HepG2 (cell line): ENCODE results near the gene MON1A. TPM values are rescaled to one million over a fixed set of nuclear protein-coding genes. Genes with fewer than 3 reads are reported as not detected.

Source experiments
- ATAC-seq: fragments of 200-7000 bp; cut with Tn5 transposase; 3 replicates; pipeline ENCODE4 v1.9.1; 2020; ENCODE audit warnings: mild to moderate bottlenecking, moderate library complexity
- BruUV-seq: library from RNA; stranded (reverse); fragments of 400-500 nt; replicated peaks from 2 replicates; lab custom pipeline; 2021; lab: Mats Ljungman, UMichigan
- CTCF ChIA-PET: fragments of 300-600 bp; formaldehyde crosslinking; extraction: SDS; loops from one replicate; lab custom pipeline; 2021; ENCODE audit warnings: low total read pairs, inconsistent platforms, low intra/inter-chr PET ratio; lab: Yijun Ruan, JAX
- POLR2A ChIA-PET: fragments of 350-600 bp; sonication (Branson Sonifier 250); formaldehyde crosslinking; loops from one replicate; lab custom pipeline; 2020; ENCODE audit warnings: antibody characterized with exemption, inconsistent platforms; lab: Yijun Ruan, JAX
- DNase-seq: peaks from one replicate; pipeline ENCODE4 v3.0.0-alpha.2; 2015; ENCODE audit warnings: low spot score
- FAIRE-seq: peaks from 3 replicates; lab custom pipeline; 2011; peaks lifted over from hg19 to GRCh38; lab: Jason Lieb, UNC
- H2AFZ ChIP-seq: one replicate; pipeline ENCODE4 v1.6.1; 2011; ENCODE audit warnings: low read length, inconsistent platforms
- H3K27ac ChIP-seq: fragments of 300-600 bp; 3 replicates; pipeline ENCODE4 v1.8.0; 2011; ENCODE audit warnings: mixed run types, mild to moderate bottlenecking, mixed read lengths, low read length, inconsistent platforms; ENCODE audit not compliant: insufficient read depth; ENCODE audit errors: extremely low read length
- H3K27me3 ChIP-seq, 2 experiments: fragments of 200-600 bp in 1 of 2; 2 replicates in 1 of 2; 3 replicates in 1 of 2; pipeline versions ENCODE4 v1.6.0 to v1.8.0; 2011; ENCODE audit warnings: low read length in 2 of 2, mild to moderate bottlenecking in 2 of 2, moderate library complexity in 2 of 2, inconsistent platforms in 1 of 2; ENCODE audit not compliant: insufficient read depth in 2 of 2, control insufficient read depth in 1 of 2
- H3K36me3 ChIP-seq, 2 experiments: fragments of 200-600 bp in 1 of 2; replicated peaks in 1 of 2; 2 replicates in 1 of 2; 3 replicates in 1 of 2; pipeline versions ENCODE4 v1.5.1 to v1.8.0; 2011; ENCODE audit warnings: low read length in 2 of 2, inconsistent platforms in 1 of 2; ENCODE audit not compliant: insufficient read depth in 2 of 2, control insufficient read depth in 1 of 2
- H3K4me1 ChIP-seq: 2 replicates; pipeline ENCODE4 v1.5.1; 2012; ENCODE audit warnings: low read length, inconsistent platforms; ENCODE audit not compliant: insufficient read depth
- H3K4me2 ChIP-seq: 2 replicates; pipeline ENCODE4 v1.6.0; 2011; ENCODE audit warnings: low read depth, low read length, inconsistent platforms
- H3K4me3 ChIP-seq, 3 experiments: fragments of 200-600 bp in 1 of 3; sonication (generic), shearing (Covaris generic) in 1 of 3; replicated peaks in 1 of 3; 2 replicates each; pipeline ENCODE4 v1.5.1; 2011 to 2016; ENCODE audit warnings: low read length in 3 of 3, inconsistent platforms in 2 of 3, low read depth in 2 of 3, mild to moderate bottlenecking in 2 of 3, control low read depth in 1 of 3, mixed read lengths in 1 of 3; ENCODE audit not compliant: insufficient read depth in 1 of 3
- H3K79me2 ChIP-seq: one replicate; pipeline ENCODE4 v1.6.1; 2011; ENCODE audit warnings: low read length, inconsistent platforms; ENCODE audit not compliant: insufficient read depth
- H3K9ac ChIP-seq: 2 replicates; pipeline ENCODE4 v1.6.0; 2011; ENCODE audit warnings: mild to moderate bottlenecking, low read depth, low read length, inconsistent platforms; ENCODE audit not compliant: insufficient read depth
- H3K9me3 ChIP-seq: 2 replicates; pipeline ENCODE4 v1.5.1; 2012; ENCODE audit warnings: mild to moderate bottlenecking, low read length
- H4K20me1 ChIP-seq: 2 replicates; pipeline ENCODE4 v1.6.0; 2011; ENCODE audit warnings: inconsistent platforms, mild to moderate bottlenecking, low read length, moderate library complexity; ENCODE audit not compliant: insufficient read depth
- BHLHE40 ChIP-seq: IDR thresholded peaks from 2 replicates; pipeline ENCODE4 v1.6.1; 2011; ENCODE audit warnings: low read length, improper control_type of control experiment
- NFATC3 ChIP-seq: sonication (generic); formaldehyde crosslinking; IDR thresholded peaks from 2 replicates; pipeline ENCODE4 v1.5.1; 2020; ENCODE audit warnings: mild to moderate bottlenecking, missing genetic modification reagents
- PITX1 ChIP-seq: sonication (generic); formaldehyde crosslinking; IDR thresholded peaks from 2 replicates; pipeline ENCODE4 v1.5.1; 2020; ENCODE audit warnings: mild to moderate bottlenecking, missing genetic modification reagents
- SMC3 ChIP-seq: IDR thresholded peaks from 2 replicates; pipeline ENCODE4 v1.6.1; 2011; ENCODE audit warnings: low read length, improper control_type of control experiment
- SP4 ChIP-seq: sonication (generic); formaldehyde crosslinking; IDR thresholded peaks from 2 replicates; pipeline ENCODE4 v1.8.1; 2023; ENCODE audit warnings: mild to moderate bottlenecking, missing genetic modification reagents
- STAG1 ChIP-seq: sonication (generic); formaldehyde crosslinking; IDR thresholded peaks from 2 replicates; pipeline ENCODE4 v1.4.0; 2020; ENCODE audit warnings: missing genetic modification reagents
- ZNF709 ChIP-seq: sonication (generic); formaldehyde crosslinking; IDR thresholded peaks from 2 replicates; pipeline ENCODE4 v1.5.0; 2020; ENCODE audit warnings: mild to moderate bottlenecking, missing genetic modification reagents
- WGBS: methylation state at CpG from one replicate; pipeline ENCODE4 v1.1.6; 2017; ENCODE audit warnings: low lambda C conversion rate; 5-methylcytosine and 5-hydroxymethylcytosine counted together
- in situ Hi-C: cut with HindIII; loops from 2 replicates; pipeline ENCODE4 v1.10.0; 2017; ENCODE audit warnings: low pct_unique_long_range_greater_than_20kb; ENCODE audit not compliant: extremely low pct_ligation_motif_present
- intact Hi-C: fragments of 100-400 bp; cut with micrococcal nuclease; formaldehyde crosslinking; loops from one replicate; pipeline ENCODE4 v1.10.0; 2022; ENCODE audit not compliant: unreplicated experiment
- polyA plus RNA-seq, 8 experiments: library from polyadenylated mRNA; depleted of rRNA in 3 of 8; stranded (reverse) in 7 of 8; unstranded in 1 of 8; fragments of >200 nt; fragmentation: Illumina TruSeq in 4 of 8; extraction: Trizol in 4 of 8; gene quantifications; 2 replicates each; pipeline versions ENCODE4 v1.2.1 to v1.2.3, GENCODE V29; 2011 to 2016; ENCODE audit warnings: low read depth in 4 of 8, missing spikeins in 1 of 8, mixed read lengths in 1 of 8; ENCODE audit not compliant: insufficient read depth in 1 of 8
- total RNA-seq, 5 experiments: library from RNA; depleted of rRNA; stranded (reverse); fragments of >200 nt; fragmentation: Illumina TruSeq; extraction: Trizol; gene quantifications; 2 replicates each; pipeline ENCODE4 v1.2.3, GENCODE V29; 2016; ENCODE audit warnings: low read depth in 1 of 5
- TF ChIP-seq, protein P1 (sequence below): sonication (generic); formaldehyde crosslinking; IDR thresholded peaks from 2 replicates; pipeline ENCODE4 v1.5.0; 2020; ENCODE audit warnings: mild to moderate bottlenecking, missing genetic modification reagents, moderate library complexity
- TF ChIP-seq, protein P2 (sequence below): sonication (generic); formaldehyde crosslinking; IDR thresholded peaks from 2 replicates; pipeline ENCODE4 v1.8.0; 2022; ENCODE audit warnings: mild to moderate bottlenecking, missing genetic modification reagents; ENCODE audit not compliant: insufficient replicate concordance

MON1A gene
- total and polyA plus RNA-seq, 2 of the 13 experiments (the other 11 are each of a cell fraction or from before 2014, with no cell fraction given): 4.6 to 9.0 TPM

GRCh38 chr3:49899815-49900214, 29.8 kb downstream of the MON1A start:
- FAIRE-seq: peak; percentile 8
- intact Hi-C loops (loop anchor here (2.0 kb wide), 1 partner anchor 27 kb away; no protein-coding TSS in a partner anchor), in situ Hi-C loops (loop anchor here (10.0 kb wide), 1 partner anchor 95 kb away; the partner anchor contains the start of gene INKA1)
- DNase-seq: no peak
- ChIA-PET POLR2A (no interaction called here), CTCF (interaction anchor here (0.7 kb wide), 1 partner anchor 98 kb away, joined by 3 read pairs; no protein-coding TSS in a partner anchor)
- no peaks in the 10 kb centered on the region for H4K20me1 ChIP-seq
- no peaks in the 10 kb centered on the region for H3K9me3 ChIP-seq
- no peak overlapping the region for H3K9ac ChIP-seq
- peaks cover 36% of the 10 kb centered on the region for H3K4me1 ChIP-seq
- no peaks in the 10 kb centered on the region for H3K79me2 ChIP-seq
- BruUV-seq: no TSS peak
- TF ChIP-seq SP4 (CRISPR knock-in tag): no peak
- TF ChIP-seq PITX1: 0 out of 2 replicates have a peak, but pooled peaks have one; percentile 15
- TF ChIP-seq ZNF709: no peak
- TF ChIP-seq, protein P1, sequence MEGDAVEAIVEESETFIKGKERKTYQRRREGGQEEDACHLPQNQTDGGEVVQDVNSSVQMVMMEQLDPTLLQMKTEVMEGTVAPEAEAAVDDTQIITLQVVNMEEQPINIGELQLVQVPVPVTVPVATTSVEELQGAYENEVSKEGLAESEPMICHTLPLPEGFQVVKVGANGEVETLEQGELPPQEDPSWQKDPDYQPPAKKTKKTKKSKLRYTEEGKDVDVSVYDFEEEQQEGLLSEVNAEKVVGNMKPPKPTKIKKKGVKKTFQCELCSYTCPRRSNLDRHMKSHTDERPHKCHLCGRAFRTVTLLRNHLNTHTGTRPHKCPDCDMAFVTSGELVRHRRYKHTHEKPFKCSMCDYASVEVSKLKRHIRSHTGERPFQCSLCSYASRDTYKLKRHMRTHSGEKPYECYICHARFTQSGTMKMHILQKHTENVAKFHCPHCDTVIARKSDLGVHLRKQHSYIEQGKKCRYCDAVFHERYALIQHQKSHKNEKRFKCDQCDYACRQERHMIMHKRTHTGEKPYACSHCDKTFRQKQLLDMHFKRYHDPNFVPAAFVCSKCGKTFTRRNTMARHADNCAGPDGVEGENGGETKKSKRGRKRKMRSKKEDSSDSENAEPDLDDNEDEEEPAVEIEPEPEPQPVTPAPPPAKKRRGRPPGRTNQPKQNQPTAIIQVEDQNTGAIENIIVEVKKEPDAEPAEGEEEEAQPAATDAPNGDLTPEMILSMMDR: peak; percentile 74
- TF ChIP-seq STAG1 (CRISPR knock-in tag): peak; percentile 63
- peak; percentile 41; the same call in 1 of the 2 replicates for TF ChIP-seq SMC3
- H3K27me3 ChIP-seq: peaks cover 1 to 3% of the 10 kb centered on the region in 2 experiments; a peak in 1 of 5 replicates
- peak overlapping the region; percentile 32 for H2AFZ ChIP-seq
- no peaks in the 10 kb centered on the region for H3K36me3 ChIP-seq
- 0 out of 2 replicates have a peak overlapping the region, but pooled peaks have one; percentile 39 for H3K4me2 ChIP-seq
- 0% methylated on average over 1 of the region's 5 CpGs for WGBS
- no peak overlapping the region for H3K27ac ChIP-seq
- H3K4me3 ChIP-seq: no peak overlapping the region
- peak; percentile 3; the same call in 1 of the 3 replicates for ATAC-seq

GRCh38 chr3:49898991-49899390, 30.6 kb downstream of the MON1A start:
- H3K4me1 ChIP-seq: peaks cover 31% of the 10 kb centered on the region

More at GRCh38 chr3:49898991-49899390, 30.6 kb downstream of the MON1A start:
- in situ Hi-C loops: no loop called here
- no TSS peak for BruUV-seq
- FAIRE-seq (no peak), DNase-seq (no peak), ATAC-seq (peak; percentile 45)
- H3K36me3 ChIP-seq: no peaks in the 10 kb centered on the region
- no peaks in the 10 kb centered on the region for H3K79me2 ChIP-seq
- H3K4me2 ChIP-seq: no peak overlapping the region
- CTCF ChIA-PET: no interaction called here
- intact Hi-C loops: no loop called here
- WGBS: 0% methylated on average over 1 of the region's 6 CpGs
- TF ChIP-seq, protein P2, sequence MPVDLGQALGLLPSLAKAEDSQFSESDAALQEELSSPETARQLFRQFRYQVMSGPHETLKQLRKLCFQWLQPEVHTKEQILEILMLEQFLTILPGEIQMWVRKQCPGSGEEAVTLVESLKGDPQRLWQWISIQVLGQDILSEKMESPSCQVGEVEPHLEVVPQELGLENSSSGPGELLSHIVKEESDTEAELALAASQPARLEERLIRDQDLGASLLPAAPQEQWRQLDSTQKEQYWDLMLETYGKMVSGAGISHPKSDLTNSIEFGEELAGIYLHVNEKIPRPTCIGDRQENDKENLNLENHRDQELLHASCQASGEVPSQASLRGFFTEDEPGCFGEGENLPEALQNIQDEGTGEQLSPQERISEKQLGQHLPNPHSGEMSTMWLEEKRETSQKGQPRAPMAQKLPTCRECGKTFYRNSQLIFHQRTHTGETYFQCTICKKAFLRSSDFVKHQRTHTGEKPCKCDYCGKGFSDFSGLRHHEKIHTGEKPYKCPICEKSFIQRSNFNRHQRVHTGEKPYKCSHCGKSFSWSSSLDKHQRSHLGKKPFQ (CRISPR knock-in tag): no peak
- no peak for TF ChIP-seq NFATC3 (CRISPR knock-in tag)
- TF ChIP-seq, protein P1: peak; percentile 41
- TF ChIP-seq BHLHE40: 0 out of 2 replicates have a peak, but pooled peaks have one; percentile 32
- POLR2A ChIA-PET: interaction anchor here (0.6 kb wide), 1 partner anchor 1002 kb away, joined by 5 read pairs; no protein-coding TSS in a partner anchor
- no peak overlapping the region for H3K9ac ChIP-seq
- H3K27me3 ChIP-seq: peaks cover 1 to 3% of the 10 kb centered on the region in 2 experiments; a peak in 1 of 5 replicates
- no peaks in the 10 kb centered on the region for H4K20me1 ChIP-seq
- no peak overlapping the region for H2AFZ ChIP-seq
- H3K9me3 ChIP-seq: no peaks in the 10 kb centered on the region
- no peak overlapping the region for H3K4me3 ChIP-seq
- H3K27ac ChIP-seq: no peak overlapping the region
